Cardiac septum (tissue), 1 donor: ENCODE data around the gene LMO1. TPM values are rescaled to one million over a fixed set of nuclear protein-coding genes. Genes with fewer than 3 reads are reported as not detected.

Source experiments
- DNase-seq: peaks from one replicate; pipeline ENCODE4 v3.0.0-alpha.2; 2020; ENCODE audit warnings: low spot score
- intact Hi-C: fragments of 100-400 bp; cut with DNase I; formaldehyde crosslinking; loops from one replicate; pipeline ENCODE4 v1.14.0; 2022
- total RNA-seq: library from RNA; stranded (reverse); fragmentation: NEBNext Ultra II Directional; extraction: Animal tissue kit (Norgen Biotek cat#: 25700); gene quantifications from one replicate; pipeline ENCODE4 v1.2.1, GENCODE V29; 2021
- donor health status: DM: no; HTN: no; CAD: no.

LMO1 gene
- total RNA-seq, 1 donor from 2014 or later: 0.46 TPM

GRCh38 chr11:8250981-8251615 is 12.6 kb downstream of the LMO1 start:
- peak; percentile 64 for DNase-seq
- intact Hi-C loops: no loop called here

- intact Hi-C loops: no loop called here
- peak; percentile 49 for DNase-seq
Observed at GRCh38 chr11:8250434-8250833, 13.2 kb downstream of the LMO1 start.

GRCh38 chr11:8249482-8249881 is 14.2 kb downstream of the LMO1 start:
- intact Hi-C loops: no loop called here
- peak; percentile 65 for DNase-seq

- intact Hi-C loops: no loop called here
- peak; percentile 71 for DNase-seq
Observed at GRCh38 chr11:8248786-8249185, 14.9 kb downstream of the LMO1 start.

- DNase-seq: no peak
- intact Hi-C loops: no loop called here
Observed at GRCh38 chr11:8247312-8247711, 16.4 kb downstream of the LMO1 start.

GRCh38 chr11:8243458-8243857 is 20.2 kb downstream of the LMO1 start:
- no peak for DNase-seq
- intact Hi-C loops: no loop called here

GRCh38 chr11:8242499-8243280 is 21.0 kb downstream of the LMO1 start:
- intact Hi-C loops: no loop called here
- no peak for DNase-seq

GRCh38 chr11:8242118-8242475 is 21.6 kb downstream of the LMO1 start:
- intact Hi-C loops: no loop called here
- DNase-seq: no peak

- no peak for DNase-seq
- intact Hi-C loops: no loop called here
Observed at GRCh38 chr11:8241373-8242117, 22.1 kb downstream of the LMO1 start.

GRCh38 chr11:8239536-8240228 is 24.0 kb downstream of the LMO1 start:
- intact Hi-C loops: no loop called here
- no peak for DNase-seq

- no peak for DNase-seq
- intact Hi-C loops: no loop called here
Observed at GRCh38 chr11:8239040-8239439, 24.6 kb downstream of the LMO1 start.

GRCh38 chr11:8237453-8237852 is 26.2 kb downstream of the LMO1 start:
- DNase-seq: no peak
- intact Hi-C loops: no loop called here

- intact Hi-C loops: no loop called here
- DNase-seq: no peak
Observed at GRCh38 chr11:8235925-8236324, 27.8 kb downstream of the LMO1 start.

GRCh38 chr11:8234910-8235309 is 28.8 kb downstream of the LMO1 start:
- intact Hi-C loops: no loop called here

GRCh38 chr11:8234425-8234821 is 29.3 kb downstream of the LMO1 start:
- no peak for DNase-seq
- intact Hi-C loops: no loop called here

More at GRCh38 chr11:8234910-8235309, 28.8 kb downstream of the LMO1 start:
- no peak for DNase-seq

- no peak for DNase-seq
- intact Hi-C loops: no loop called here
Observed at GRCh38 chr11:8233691-8234424, 29.8 kb downstream of the LMO1 start.

- intact Hi-C loops: no loop called here
- DNase-seq: no peak
Observed at GRCh38 chr11:8232849-8233606, 30.6 kb downstream of the LMO1 start.

GRCh38 chr11:8232414-8232813 is 31.3 kb downstream of the LMO1 start:
- intact Hi-C loops: no loop called here

GRCh38 chr11:8231979-8232378 is 31.7 kb downstream of the LMO1 start:
- intact Hi-C loops: no loop called here
- DNase-seq: no peak

More at GRCh38 chr11:8232414-8232813, 31.3 kb downstream of the LMO1 start:
- no peak for DNase-seq
